IMR-90 (cell line): Measurements from ENCODE around the gene CABP2. TPM values are rescaled to one million over a fixed set of nuclear protein-coding genes. Genes with fewer than 3 reads are reported as not detected.

ENCODE experiments used
- ATAC-seq: fragments of 200-7000 bp; cut with Tn5 transposase; 2 replicates; pipeline ENCODE4 v1.9.1; 2020; ENCODE audit warnings: low read depth, mild to moderate bottlenecking, moderate library complexity
- BruUV-seq: library from RNA; stranded (reverse); fragments of 400-500 nt; replicated peaks from 2 replicates; lab custom pipeline; 2021; lab: Mats Ljungman, UMichigan
- CTCF ChIA-PET: fragments of 300-600 bp; formaldehyde crosslinking; extraction: SDS; loops from one replicate; lab custom pipeline; 2021; ENCODE audit warnings: antibody characterized with exemption; lab: Yijun Ruan, JAX
- POLR2A ChIA-PET: fragments of 300-600 bp; sonication (Branson Sonifier 250); formaldehyde crosslinking; loops from one replicate; lab custom pipeline; 2022; ENCODE audit warnings: antibody characterized with exemption; ENCODE audit not compliant: unreplicated experiment; lab: Charles Lee
- DNase-seq: peaks from one replicate; pipeline ENCODE4 v3.0.0; 2013
- H2AFZ ChIP-seq: replicated peaks from 2 replicates; pipeline ENCODE3; 2013; ENCODE audit warnings: low read length, mild to moderate bottlenecking; ENCODE audit not compliant: poor library complexity
- H2AK5ac ChIP-seq: 2 replicates; pipeline ENCODE4 v1.6.1; 2013; ENCODE audit warnings: low read depth, low read length, inconsistent platforms
- H2AK9ac ChIP-seq: replicated peaks from 2 replicates; pipeline ENCODE3; 2013; ENCODE audit warnings: mild to moderate bottlenecking, low read depth, low read length, moderate library complexity; ENCODE audit not compliant: poor library complexity
- H2BK120ac ChIP-seq: 2 replicates; pipeline ENCODE4 v1.6.1; 2013; ENCODE audit warnings: low read depth, low read length, inconsistent platforms
- H2BK15ac ChIP-seq: 3 replicates; pipeline ENCODE4 v1.6.1; 2013; ENCODE audit warnings: low read depth, low read length, inconsistent platforms
- H2BK20ac ChIP-seq: 2 replicates; pipeline ENCODE4 v1.6.1; 2013; ENCODE audit warnings: low read depth, mild to moderate bottlenecking, inconsistent platforms, low read length, moderate library complexity
- H2BK5ac ChIP-seq: 2 replicates; pipeline ENCODE4 v1.6.1; 2013; ENCODE audit warnings: mild to moderate bottlenecking, low read depth, low read length, inconsistent platforms; ENCODE audit not compliant: poor library complexity, severe bottlenecking
- H3K14ac ChIP-seq: replicated peaks from 2 replicates; pipeline ENCODE4 v1.6.1; 2013; ENCODE audit warnings: low read depth, low read length, inconsistent platforms
- H3K18ac ChIP-seq: 2 replicates; pipeline ENCODE4 v1.6.1; 2013; ENCODE audit warnings: low read depth, low read length, control low read depth
- H3K23ac ChIP-seq: 2 replicates; pipeline ENCODE4 v1.6.1; 2013; ENCODE audit warnings: low read depth, low read length, inconsistent platforms
- H3K27ac ChIP-seq: 2 replicates; pipeline ENCODE4 v1.5.1; 2013; ENCODE audit warnings: mild to moderate bottlenecking, control low read depth, low read length; ENCODE audit not compliant: insufficient read depth
- H3K27me3 ChIP-seq: 2 replicates; pipeline ENCODE4 v1.6.1; 2013; ENCODE audit warnings: low read length; ENCODE audit not compliant: control insufficient read depth, insufficient read depth
- H3K36me3 ChIP-seq: 2 replicates; pipeline ENCODE4 v1.6.1; 2013; ENCODE audit warnings: low read length, mixed read lengths; ENCODE audit not compliant: control insufficient read depth, insufficient read depth
- H3K4ac ChIP-seq: 2 replicates; pipeline ENCODE4 v1.6.1; 2013; ENCODE audit warnings: low read depth, low read length, inconsistent platforms
- H3K4me1 ChIP-seq: 2 replicates; pipeline ENCODE4 v1.6.1; 2013; ENCODE audit warnings: low read length, mixed read lengths; ENCODE audit not compliant: control insufficient read depth, insufficient read depth
- H3K4me2 ChIP-seq: 2 replicates; pipeline ENCODE4 v1.6.1; 2013; ENCODE audit warnings: low read depth, mild to moderate bottlenecking, control low read depth, low read length, moderate library complexity
- H3K4me3 ChIP-seq: 2 replicates; pipeline ENCODE4 v1.5.1; 2013; ENCODE audit warnings: low read depth, mild to moderate bottlenecking, control low read depth, low read length, moderate library complexity; ENCODE audit not compliant: insufficient read depth
- H3K56ac ChIP-seq: 2 replicates; pipeline ENCODE4 v1.6.1; 2013; ENCODE audit warnings: low read length, inconsistent platforms; ENCODE audit not compliant: insufficient read depth; ENCODE audit errors: extremely low read depth
- H3K79me1 ChIP-seq, 2 experiments: 2 replicates each; pipeline ENCODE4 v1.6.1; 2013; ENCODE audit warnings: low read length in 2 of 2, inconsistent platforms in 1 of 2, low read depth in 1 of 2
- H3K9ac ChIP-seq: 2 replicates; pipeline ENCODE4 v1.6.1; 2013; ENCODE audit warnings: low read depth, low read length, control low read depth
- H3K9me1 ChIP-seq: 2 replicates; pipeline ENCODE4 v1.6.1; 2013; ENCODE audit warnings: low read length, inconsistent platforms; ENCODE audit not compliant: insufficient read depth
- H3K9me3 ChIP-seq: 2 replicates; pipeline ENCODE4 v1.6.1; 2013; ENCODE audit warnings: low read length; ENCODE audit not compliant: control insufficient read depth, insufficient read depth
- H4K20me1 ChIP-seq: 2 replicates; pipeline ENCODE4 v1.6.1; 2013; ENCODE audit warnings: low read length, inconsistent platforms; ENCODE audit not compliant: insufficient read depth
- H4K5ac ChIP-seq: 2 replicates; pipeline ENCODE4 v1.6.1; 2013; ENCODE audit warnings: mild to moderate bottlenecking, low read depth, low read length, control low read depth
- H4K8ac ChIP-seq, 2 experiments: 2 replicates each; pipeline ENCODE4 v1.6.1; 2013; ENCODE audit warnings: low read depth in 2 of 2, low read length in 2 of 2, control low read depth in 1 of 2, inconsistent platforms in 1 of 2
- H4K91ac ChIP-seq: 2 replicates; pipeline ENCODE4 v1.6.1; 2013; ENCODE audit warnings: low read depth, low read length, inconsistent platforms; ENCODE audit not compliant: insufficient read depth
- CEBPB ChIP-seq: IDR thresholded peaks from 2 replicates; pipeline ENCODE4 v1.6.1; 2012; ENCODE audit warnings: low read depth, low read length, improper control_type of control experiment
- CTCF ChIP-seq: conservative IDR thresholded peaks from 2 replicates; pipeline ENCODE4 v1.5.1; 2012; ENCODE audit warnings: mild to moderate bottlenecking, low read depth, low read length, improper control_type of control experiment
- ELK1 ChIP-seq: fragments of 150-350 bp; IDR thresholded peaks from 2 replicates; pipeline ENCODE4 v1.6.1; 2016; ENCODE audit warnings: low read depth, mild to moderate bottlenecking, low read length, moderate library complexity, borderline replicate concordance
- FOS ChIP-seq: fragments of 150-350 bp; IDR thresholded peaks from 2 replicates; pipeline ENCODE4 v1.6.1; 2016; ENCODE audit warnings: low read depth, low read length
- NFE2L2 ChIP-seq: fragments of 150-350 bp; IDR thresholded peaks from 2 replicates; pipeline ENCODE4 v1.6.1; 2016; ENCODE audit warnings: low read depth, mild to moderate bottlenecking, low read length
- POLR2A ChIP-seq: IDR thresholded peaks from 2 replicates; pipeline ENCODE4 v1.6.1; 2012; ENCODE audit warnings: mild to moderate bottlenecking, low read depth, low read length
- RAD21 ChIP-seq: IDR thresholded peaks from 2 replicates; pipeline ENCODE4 v1.6.1; 2012; ENCODE audit warnings: low read length, improper control_type of control experiment
- RCOR1 ChIP-seq: IDR thresholded peaks from 2 replicates; pipeline ENCODE4 v1.6.1; 2012; ENCODE audit warnings: mild to moderate bottlenecking, low read length, improper control_type of control experiment; ENCODE audit not compliant: insufficient replicate concordance
- RFX5 ChIP-seq: IDR thresholded peaks from 2 replicates; pipeline ENCODE4 v1.8.0; 2012; ENCODE audit warnings: low read depth, mild to moderate bottlenecking, low read length, moderate library complexity
- WGBS, 2 experiments: methylation state at CpG; one replicate each; pipeline versions ENCODE4 v1.1.5 to v1.1.7; 2013; ENCODE audit warnings: missing lambda C conversion rate in 2 of 2; ENCODE audit not compliant: insufficient read length in 1 of 2; ENCODE audit errors: extremely low coverage in 2 of 2; 5-methylcytosine and 5-hydroxymethylcytosine counted together
- dilution Hi-C: fragments of 300-500 bp; cut with HindIII; formaldehyde crosslinking; loops from one replicate; pipeline ENCODE4 v1.14.3; 2018; ENCODE audit warnings: low sequenced_read_pairs; ENCODE audit not compliant: unreplicated experiment
- in situ Hi-C: fragments of 300-500 bp; cut with MboI; formaldehyde crosslinking; loops from 3 replicates; pipeline ENCODE4 v1.14.3; 2019; ENCODE audit warnings: low sequenced_read_pairs, inconsistent platforms, mixed read lengths
- intact Hi-C: fragments of 100-400 bp; cut with micrococcal nuclease; formaldehyde crosslinking; loops from 2 replicates; pipeline ENCODE4 v1.10.0; 2022
- polyA plus RNA-seq, 3 experiments: library from polyadenylated mRNA; depleted of rRNA; stranded (reverse); fragments of >200 nt; gene quantifications; 2 replicates each; pipeline ENCODE4 v1.2.3, GENCODE V29; 2012; ENCODE audit warnings: low replicate concordance in 1 of 3
- total RNA-seq: library from RNA; depleted of rRNA; stranded (reverse); fragments of >200 nt; gene quantifications from 2 replicates; pipeline ENCODE4 v1.2.3, GENCODE V29; 2012

The CABP2 gene
- total and polyA plus RNA-seq, 2 of the 4 experiments (the other 2 are of a cell fraction) = not detected

GRCh38 chr11:67494371-67495233 lies 28.6 kb downstream of the CABP2 start (continued):
- no peak for TF ChIP-seq RAD21

- no TSS peak for BruUV-seq
These were observed 29.5 kb downstream of the CABP2 start for GRCh38 chr11:67493548-67494370.

More at GRCh38 chr11:67493548-67494370, 29.5 kb downstream of the CABP2 start:
- DNase-seq (no peak), ATAC-seq (no peak)
- Histone ChIP-seq H3K23ac (no peak overlapping the region), H2BK15ac (no peak overlapping the region), H2AK9ac (no peak overlapping the region), H2BK5ac (no peak overlapping the region), H3K27ac (no peak overlapping the region), H3K4me2 (no peak overlapping the region), H3K9me1 (peaks cover 4% of the 10 kb centered on the region; the same call in 1 of the 2 replicates), H4K8ac (no peak overlapping the region), H3K9ac (no peak overlapping the region), H3K4ac (no peak overlapping the region), H4K91ac (no peak overlapping the region), H4K20me1 (no peaks in the 10 kb centered on the region; the same call in 1 of the 2 replicates), H4K5ac (no peak overlapping the region), H2AK5ac (no peak overlapping the region), H3K56ac (no peak overlapping the region), H3K79me1 (no peaks in the 10 kb centered on the region), H3K36me3 (peaks cover 60% of the 10 kb centered on the region), H3K18ac (no peak overlapping the region), H3K9me3 (no peaks in the 10 kb centered on the region), H3K4me1 (no peaks in the 10 kb centered on the region), H3K4me3 (no peak overlapping the region), H3K27me3 (no peaks in the 10 kb centered on the region), H2AFZ (no peak overlapping the region), H2BK120ac (no peak overlapping the region), H3K14ac (no peak overlapping the region), H2BK20ac (no peak overlapping the region)
- TF ChIP-seq NFE2L2 (no peak), ELK1 (no peak), CEBPB (no peak), FOS (no peak), POLR2A (no peak), RFX5 (no peak), RCOR1 (no peak), CTCF (no peak), RAD21 (no peak)
- in situ Hi-C loops (no loop called here), dilution Hi-C loops (no loop called here), intact Hi-C loops (no loop called here)
- ChIA-PET POLR2A (no interaction called here), CTCF (no interaction called here)
- WGBS, 2 experiments = 96% methylated on average over 30 of the region's 65 CpGs; no CpG with 5 or more reads in 1 of the 2 experiments
